ENCODE measurements around the gene MAST4.

Gene MAST4

GRCh38 chr5:67200809-67201562, 604.8 kb downstream of the MAST4 start:
- DNase-seq = no peak

- no peak for DNase-seq
These were observed 605.8 kb downstream of the MAST4 start for GRCh38 chr5:67201897-67202549.

- DNase-seq = no peak
These were observed 606.6 kb downstream of the MAST4 start for GRCh38 chr5:67202828-67203227.

GRCh38 chr5:67203701-67204074, 607.5 kb downstream of the MAST4 start:
- no peak for DNase-seq

- DNase-seq = no peak
These were observed 608.6 kb downstream of the MAST4 start for GRCh38 chr5:67204821-67205220.

GRCh38 chr5:67205981-67206380, 609.8 kb downstream of the MAST4 start:
- no peak for DNase-seq

GRCh38 chr5:67206461-67206860, 610.3 kb downstream of the MAST4 start:
- DNase-seq = no peak

GRCh38 chr5:67206929-67207328, 610.7 kb downstream of the MAST4 start:
- no peak for DNase-seq

GRCh38 chr5:67208403-67208802, 612.2 kb downstream of the MAST4 start:
- no peak for DNase-seq

GRCh38 chr5:67209141-67209771, 613.1 kb downstream of the MAST4 start:
- no peak for DNase-seq

GRCh38 chr5:67211926-67212325, 615.7 kb downstream of the MAST4 start:
- no peak for DNase-seq

- no peak for DNase-seq
These were observed 617.8 kb downstream of the MAST4 start for GRCh38 chr5:67214036-67214435.

- DNase-seq = no peak
These were observed 618.7 kb downstream of the MAST4 start for GRCh38 chr5:67214707-67215447.

- DNase-seq = no peak
These were observed 619.6 kb downstream of the MAST4 start for GRCh38 chr5:67215519-67216471.

GRCh38 chr5:67216564-67216963, 620.4 kb downstream of the MAST4 start:
- DNase-seq = no peak

Data from cortex of kidney (tissue), 1 donor.